ENCODE measurements around the gene ITGAL. TPM values are rescaled to one million over a fixed set of nuclear protein-coding genes. Genes with fewer than 3 reads are reported as not detected.
A peak's percentile ranks its signal among the peaks of the same experiment; 100 is the strongest.

Gene ITGAL
- total and polyA plus RNA-seq, 2 of the 13 experiments (the other 11 are each of a cell fraction or from before 2014, with no cell fraction given) = 0.86 to 1.2 TPM

GRCh38 chr16:30430428-30430970 is 42.0 kb upstream of the ITGAL start (continued):
- TF ChIP-seq ESRRA (CRISPR knock-in tag; IDR thresholded peaks at IDR 0.05; ENCODE audit: low read depth) = peak; percentile 2; the same call in 1 of the 2 replicates
- no peak for TF ChIP-seq ZNF34 (CRISPR knock-in tag; IDR thresholded peaks at IDR 0.05; ENCODE audit: borderline replicate concordance)
- peak; percentile 94 for TF ChIP-seq WIZ (CRISPR knock-in tag; IDR thresholded peaks at IDR 0.05)
- TF ChIP-seq PRDM10 (CRISPR knock-in tag; IDR thresholded peaks at IDR 0.05; ENCODE audit: low read depth) = no peak
- peak; percentile 60; the same call in 1 of the 2 replicates for TF ChIP-seq ZNF660 (CRISPR knock-in tag; IDR thresholded peaks at IDR 0.05; ENCODE audit: borderline replicate concordance, low read depth)
- TF ChIP-seq FLYWCH1 (CRISPR knock-in tag; IDR thresholded peaks at IDR 0.05) = no peak; the same call in 1 of the 2 replicates
- TF ChIP-seq, protein P1, sequence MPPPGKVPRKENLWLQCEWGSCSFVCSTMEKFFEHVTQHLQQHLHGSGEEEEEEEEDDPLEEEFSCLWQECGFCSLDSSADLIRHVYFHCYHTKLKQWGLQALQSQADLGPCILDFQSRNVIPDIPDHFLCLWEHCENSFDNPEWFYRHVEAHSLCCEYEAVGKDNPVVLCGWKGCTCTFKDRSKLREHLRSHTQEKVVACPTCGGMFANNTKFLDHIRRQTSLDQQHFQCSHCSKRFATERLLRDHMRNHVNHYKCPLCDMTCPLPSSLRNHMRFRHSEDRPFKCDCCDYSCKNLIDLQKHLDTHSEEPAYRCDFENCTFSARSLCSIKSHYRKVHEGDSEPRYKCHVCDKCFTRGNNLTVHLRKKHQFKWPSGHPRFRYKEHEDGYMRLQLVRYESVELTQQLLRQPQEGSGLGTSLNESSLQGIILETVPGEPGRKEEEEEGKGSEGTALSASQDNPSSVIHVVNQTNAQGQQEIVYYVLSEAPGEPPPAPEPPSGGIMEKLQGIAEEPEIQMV (CRISPR knock-in tag; IDR thresholded peaks at IDR 0.05; ENCODE audit: low read depth) = 0 out of 2 replicates have a peak, but pooled peaks have one; percentile 52
- TF ChIP-seq, protein P2, sequence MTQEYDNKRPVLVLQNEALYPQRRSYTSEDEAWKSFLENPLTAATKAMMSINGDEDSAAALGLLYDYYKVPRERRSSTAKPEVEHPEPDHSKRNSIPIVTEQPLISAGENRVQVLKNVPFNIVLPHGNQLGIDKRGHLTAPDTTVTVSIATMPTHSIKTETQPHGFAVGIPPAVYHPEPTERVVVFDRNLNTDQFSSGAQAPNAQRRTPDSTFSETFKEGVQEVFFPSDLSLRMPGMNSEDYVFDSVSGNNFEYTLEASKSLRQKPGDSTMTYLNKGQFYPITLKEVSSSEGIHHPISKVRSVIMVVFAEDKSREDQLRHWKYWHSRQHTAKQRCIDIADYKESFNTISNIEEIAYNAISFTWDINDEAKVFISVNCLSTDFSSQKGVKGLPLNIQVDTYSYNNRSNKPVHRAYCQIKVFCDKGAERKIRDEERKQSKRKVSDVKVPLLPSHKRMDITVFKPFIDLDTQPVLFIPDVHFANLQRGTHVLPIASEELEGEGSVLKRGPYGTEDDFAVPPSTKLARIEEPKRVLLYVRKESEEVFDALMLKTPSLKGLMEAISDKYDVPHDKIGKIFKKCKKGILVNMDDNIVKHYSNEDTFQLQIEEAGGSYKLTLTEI (CRISPR knock-in tag; conservative IDR thresholded peaks at IDR 0.05) = no peak
- no peak; the same call in 1 of the 2 replicates for TF ChIP-seq BCL6 (CRISPR knock-in tag; IDR thresholded peaks at IDR 0.05)
- TF ChIP-seq ZNF432 (CRISPR knock-in tag; IDR thresholded peaks at IDR 0.05; ENCODE audit: borderline replicate concordance) = no peak
- TF ChIP-seq NR2F1 (CRISPR knock-in tag; IDR thresholded peaks at IDR 0.05) = 0 out of 4 replicates have a peak, but pooled peaks of 1 of the 2 experiments have one; percentile 4
- TF ChIP-seq ZNF281 (CRISPR knock-in tag; IDR thresholded peaks at IDR 0.05; ENCODE audit: borderline replicate concordance) = 0 out of 2 replicates have a peak, but pooled peaks have one; percentile 12
- 0 out of 2 replicates have a peak, but pooled peaks have one; percentile 64 for TF ChIP-seq AHR (CRISPR knock-in tag; IDR thresholded peaks at IDR 0.05)
- TF ChIP-seq ZNF331 (CRISPR knock-in tag; IDR thresholded peaks at IDR 0.05) = peak; percentile 6; the same call in 1 of the 2 replicates
- no peak for TF ChIP-seq ZNF251 (CRISPR knock-in tag; IDR thresholded peaks at IDR 0.05)
- TF ChIP-seq ZNF33A (CRISPR knock-in tag; IDR thresholded peaks at IDR 0.05; ENCODE audit: borderline replicate concordance) = no peak
- 0 out of 2 replicates have a peak, but pooled peaks have one; percentile 62 for TF ChIP-seq ZNF138 (CRISPR knock-in tag; IDR thresholded peaks at IDR 0.05; ENCODE audit: low read depth)
